ENCODE data around the gene SYTL5.

SYTL5 gene

GRCh38 chrX:38028300-38028699 is 21.9 kb downstream of the SYTL5 start:
- WGBS: 88% methylated on average over 1 of the region's 1 CpG
- Histone ChIP-seq H3K9ac (ENCODE audit: low read depth, low read length) (no peak overlapping the region), H3K9me3 (ENCODE audit: insufficient read depth, low read depth, low read length) (no peaks in the 10 kb centered on the region), H3K27ac (ENCODE audit: low read depth, low read length) (no peak overlapping the region), H3K4me3 (ENCODE audit: low read length) (no peak overlapping the region), H3K4me1 (ENCODE audit: insufficient read depth, low read length) (no peaks in the 10 kb centered on the region), H3K27me3 (ENCODE audit: insufficient read depth, low read length) (no peaks in the 10 kb centered on the region), H3K36me3 (ENCODE audit: insufficient read depth, low read length) (no peaks in the 10 kb centered on the region)

DNA sequence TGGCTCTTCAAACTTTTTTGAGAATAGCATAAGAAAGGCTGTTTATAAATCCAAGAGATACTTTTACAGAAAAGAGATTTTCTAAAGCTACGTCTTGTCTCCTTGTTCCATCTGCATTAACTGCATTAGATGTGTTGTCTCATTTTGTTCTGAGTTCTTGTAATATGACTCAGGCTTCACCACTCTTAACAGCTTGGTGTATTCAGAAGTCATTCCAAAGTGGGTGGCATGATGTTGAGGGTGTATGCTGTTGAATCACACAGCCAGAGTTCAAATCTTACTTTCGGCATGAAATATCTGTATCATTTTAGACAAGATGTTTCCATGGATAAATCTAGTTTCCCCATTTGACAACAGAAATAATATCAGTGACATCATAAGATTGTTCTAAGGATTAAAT is 30.1 kb downstream of the SYTL5 start:
- Histone ChIP-seq H3K27me3 (ENCODE audit: insufficient read depth, low read length) (no peaks in the 10 kb centered on the region), H3K4me3 (ENCODE audit: low read length) (no peak overlapping the region), H3K9ac (ENCODE audit: low read depth, low read length) (no peak overlapping the region), H3K36me3 (ENCODE audit: insufficient read depth, low read length) (no peaks in the 10 kb centered on the region), H3K9me3 (ENCODE audit: insufficient read depth, low read depth, low read length) (no peaks in the 10 kb centered on the region), H3K27ac (ENCODE audit: low read depth, low read length) (no peak overlapping the region), H3K4me1 (ENCODE audit: insufficient read depth, low read length) (no peaks in the 10 kb centered on the region)
- 100% methylated on average over 1 of the region's 2 CpGs for WGBS

DNA sequence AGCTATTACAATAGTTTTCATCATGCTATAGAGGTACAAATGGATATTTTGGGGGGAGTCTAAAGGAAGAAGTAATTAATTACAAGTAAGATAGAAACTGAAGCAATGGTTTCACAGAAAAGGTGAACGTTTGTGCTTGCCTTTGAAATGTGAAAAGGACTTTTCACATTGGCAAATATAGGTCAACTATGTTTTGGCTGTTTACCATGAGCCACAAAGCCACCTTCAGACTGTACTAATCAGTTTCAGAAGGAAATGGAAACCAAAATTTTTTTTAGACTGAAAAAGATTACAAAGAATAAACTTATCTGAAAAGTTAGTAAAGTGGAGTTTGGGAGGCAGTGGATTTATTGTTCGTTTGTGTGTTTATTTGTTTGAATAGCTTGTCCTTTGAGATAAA is 32.1 kb downstream of the SYTL5 start:
- H3K9ac ChIP-seq (ENCODE audit: low read depth, low read length): no peak overlapping the region
- no peaks in the 10 kb centered on the region for H3K4me1 ChIP-seq (ENCODE audit: insufficient read depth, low read length)
- no peaks in the 10 kb centered on the region for H3K36me3 ChIP-seq (ENCODE audit: insufficient read depth, low read length)
- H3K9me3 ChIP-seq (ENCODE audit: insufficient read depth, low read depth, low read length): no peaks in the 10 kb centered on the region
- no peak overlapping the region for H3K4me3 ChIP-seq (ENCODE audit: low read length)
- WGBS: 83% methylated on average over 2 of the region's 2 CpGs
- H3K27me3 ChIP-seq (ENCODE audit: insufficient read depth, low read length): no peaks in the 10 kb centered on the region
- no peak overlapping the region for H3K27ac ChIP-seq (ENCODE audit: low read depth, low read length)

- Histone ChIP-seq H3K4me1 (ENCODE audit: insufficient read depth, low read length) (no peaks in the 10 kb centered on the region), H3K9me3 (ENCODE audit: insufficient read depth, low read depth, low read length) (no peaks in the 10 kb centered on the region), H3K4me3 (ENCODE audit: low read length) (no peak overlapping the region), H3K9ac (ENCODE audit: low read depth, low read length) (no peak overlapping the region), H3K36me3 (ENCODE audit: insufficient read depth, low read length) (no peaks in the 10 kb centered on the region), H3K27ac (ENCODE audit: low read depth, low read length) (no peak overlapping the region), H3K27me3 (ENCODE audit: insufficient read depth, low read length) (no peaks in the 10 kb centered on the region)
- WGBS: 90% methylated on average over 1 of the region's 3 CpGs
Measured at GRCh38 chrX:38041237-38041636, 34.9 kb downstream of the SYTL5 start.

GRCh38 chrX:38044701-38045100 is 38.3 kb downstream of the SYTL5 start:
- Histone ChIP-seq H3K4me1 (ENCODE audit: insufficient read depth, low read length) (no peaks in the 10 kb centered on the region), H3K27ac (ENCODE audit: low read depth, low read length) (no peak overlapping the region), H3K36me3 (ENCODE audit: insufficient read depth, low read length) (no peaks in the 10 kb centered on the region), H3K4me3 (ENCODE audit: low read length) (no peak overlapping the region), H3K27me3 (ENCODE audit: insufficient read depth, low read length) (no peaks in the 10 kb centered on the region), H3K9me3 (ENCODE audit: insufficient read depth, low read depth, low read length) (no peaks in the 10 kb centered on the region), H3K9ac (ENCODE audit: low read depth, low read length) (no peak overlapping the region)
- 89% methylated on average over 2 of the region's 3 CpGs for WGBS

GRCh38 chrX:38045538-38046096 is 39.3 kb downstream of the SYTL5 start:
- Histone ChIP-seq H3K9ac (ENCODE audit: low read depth, low read length) (no peak overlapping the region), H3K27ac (ENCODE audit: low read depth, low read length) (no peak overlapping the region), H3K27me3 (ENCODE audit: insufficient read depth, low read length) (no peaks in the 10 kb centered on the region), H3K4me3 (ENCODE audit: low read length) (no peak overlapping the region), H3K4me1 (ENCODE audit: insufficient read depth, low read length) (no peaks in the 10 kb centered on the region), H3K36me3 (ENCODE audit: insufficient read depth, low read length) (no peaks in the 10 kb centered on the region), H3K9me3 (ENCODE audit: insufficient read depth, low read depth, low read length) (no peaks in the 10 kb centered on the region)
- WGBS: 98% methylated on average over 3 of the region's 3 CpGs

DNA sequence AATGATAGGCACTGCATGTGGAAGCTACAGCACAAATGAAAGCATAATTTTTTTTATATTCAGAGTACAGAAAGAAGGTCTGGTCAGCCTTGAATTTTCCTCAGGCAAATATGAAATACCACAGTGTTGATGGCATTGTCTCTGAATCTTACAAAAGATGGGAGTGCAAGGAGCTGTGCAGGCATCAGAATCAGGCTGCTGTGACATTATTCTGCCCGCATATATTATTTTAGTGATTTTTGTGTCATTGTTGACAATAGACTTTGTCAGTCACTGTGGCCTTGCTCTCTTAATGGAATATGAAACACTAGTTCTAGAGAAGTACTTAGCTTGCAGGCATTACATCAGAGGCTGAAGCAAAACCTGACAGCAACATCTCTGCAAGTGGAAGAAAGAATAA is 42.5 kb downstream of the SYTL5 start:
- Histone ChIP-seq H3K27ac (ENCODE audit: low read depth, low read length) (no peak overlapping the region), H3K9ac (ENCODE audit: low read depth, low read length) (no peak overlapping the region), H3K4me3 (ENCODE audit: low read length) (no peak overlapping the region), H3K4me1 (ENCODE audit: insufficient read depth, low read length) (no peaks in the 10 kb centered on the region), H3K36me3 (ENCODE audit: insufficient read depth, low read length) (no peaks in the 10 kb centered on the region), H3K27me3 (ENCODE audit: insufficient read depth, low read length) (no peaks in the 10 kb centered on the region), H3K9me3 (ENCODE audit: insufficient read depth, low read depth, low read length) (no peaks in the 10 kb centered on the region)
- WGBS: 100% methylated on average over 1 of the region's 1 CpG

DNA sequence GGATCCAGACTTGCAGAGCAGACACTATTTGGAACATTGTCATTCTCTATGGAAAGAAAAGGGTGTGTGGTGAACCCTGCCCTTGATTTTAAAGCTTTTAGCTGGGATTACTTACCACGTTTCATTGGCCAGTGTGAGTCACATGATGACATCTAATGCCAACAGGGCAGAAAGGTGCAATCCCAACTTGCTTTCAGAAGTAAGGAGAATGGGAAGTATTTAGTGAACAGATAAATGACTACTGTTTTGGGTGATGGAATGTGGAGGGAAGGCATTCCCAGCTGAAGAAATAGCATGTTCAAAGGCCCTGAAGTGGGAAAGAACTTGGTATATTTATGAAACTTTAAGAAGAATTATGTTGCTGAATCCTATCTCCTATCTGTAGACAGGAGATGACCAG is 44.5 kb downstream of the SYTL5 start:
- Histone ChIP-seq H3K36me3 (ENCODE audit: insufficient read depth, low read length) (no peaks in the 10 kb centered on the region), H3K4me3 (ENCODE audit: low read length) (no peak overlapping the region), H3K27ac (ENCODE audit: low read depth, low read length) (no peak overlapping the region), H3K4me1 (ENCODE audit: insufficient read depth, low read length) (no peaks in the 10 kb centered on the region), H3K27me3 (ENCODE audit: insufficient read depth, low read length) (no peaks in the 10 kb centered on the region), H3K9me3 (ENCODE audit: insufficient read depth, low read depth, low read length) (no peaks in the 10 kb centered on the region), H3K9ac (ENCODE audit: low read depth, low read length) (no peak overlapping the region)
- 95% methylated on average over 1 of the region's 1 CpG for WGBS

DNA sequence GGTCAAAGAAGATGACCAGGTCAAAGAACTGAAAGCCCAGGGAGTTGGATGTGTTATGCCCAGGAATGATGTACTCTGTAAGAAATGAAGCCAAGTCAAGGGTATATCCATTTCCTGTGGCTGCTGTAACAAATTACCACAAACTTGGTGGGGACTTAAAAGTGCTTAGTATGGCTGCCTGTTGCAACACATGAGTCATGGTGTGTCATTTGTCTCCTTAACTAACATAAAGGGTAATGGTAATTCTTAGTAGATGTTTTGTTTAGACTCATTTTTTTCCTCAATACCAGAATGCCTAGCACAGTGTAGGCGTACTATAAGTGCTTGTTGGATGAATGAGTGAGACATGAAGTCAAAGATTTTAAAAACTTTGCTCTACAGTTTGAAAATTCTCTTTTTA is 45.7 kb downstream of the SYTL5 start:
- 60% methylated on average over 1 of the region's 1 CpG for WGBS
- no peak overlapping the region for H3K27ac ChIP-seq (ENCODE audit: low read depth, low read length)

DNA sequence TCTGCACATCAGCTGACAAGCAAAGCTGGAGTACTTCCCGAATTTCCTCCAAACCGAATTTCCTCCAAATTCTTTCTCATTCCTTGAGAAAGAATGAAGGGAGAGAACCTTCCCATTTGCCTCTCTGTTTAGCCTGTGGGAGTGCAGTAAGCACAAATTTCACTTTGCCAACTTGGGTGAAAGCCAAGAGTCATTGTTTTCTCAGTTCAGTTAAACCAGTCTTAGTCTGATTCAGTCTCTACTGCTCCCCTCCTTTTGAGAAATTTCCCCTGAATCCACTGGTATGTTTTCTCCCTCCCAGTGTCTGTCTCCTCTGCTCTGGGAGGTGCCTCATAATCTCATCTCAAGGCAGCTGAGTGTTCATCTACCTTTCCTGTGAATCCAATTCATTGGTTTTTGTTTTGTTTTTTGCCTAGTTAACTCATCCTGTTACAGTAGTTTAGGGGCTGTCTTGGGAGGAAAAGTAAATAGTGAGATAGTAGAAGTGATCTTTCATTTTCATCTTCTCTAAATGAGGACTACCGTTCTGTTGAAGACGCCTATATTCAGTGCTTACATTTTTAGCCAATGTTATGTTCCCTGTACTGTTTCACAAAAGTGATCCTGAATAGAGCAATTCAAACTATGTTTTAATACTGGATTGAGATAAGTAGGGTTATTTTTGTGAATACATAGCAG is 49.0 kb downstream of the SYTL5 start:
- Histone ChIP-seq H3K36me3 (ENCODE audit: insufficient read depth, low read length) (no peaks in the 10 kb centered on the region), H3K27me3 (ENCODE audit: insufficient read depth, low read length) (no peaks in the 10 kb centered on the region), H3K9me3 (ENCODE audit: insufficient read depth, low read depth, low read length) (no peaks in the 10 kb centered on the region), H3K4me3 (ENCODE audit: low read length) (no peak overlapping the region), H3K27ac (ENCODE audit: low read depth, low read length) (no peak overlapping the region), H3K9ac (ENCODE audit: low read depth, low read length) (no peak overlapping the region), H3K4me1 (ENCODE audit: insufficient read depth, low read length) (no peaks in the 10 kb centered on the region; the same call in 1 of the 2 replicates)
- 93% methylated on average over 3 of the region's 4 CpGs for WGBS

More for the DNA sequence above, 45.7 kb downstream of the SYTL5 start:
- H3K9me3 ChIP-seq (ENCODE audit: insufficient read depth, low read depth, low read length): no peaks in the 10 kb centered on the region
- H3K4me1 ChIP-seq (ENCODE audit: insufficient read depth, low read length): no peaks in the 10 kb centered on the region
- H3K4me3 ChIP-seq (ENCODE audit: low read length): no peak overlapping the region
- no peak overlapping the region for H3K9ac ChIP-seq (ENCODE audit: low read depth, low read length)
- H3K27me3 ChIP-seq (ENCODE audit: insufficient read depth, low read length): no peaks in the 10 kb centered on the region
- H3K36me3 ChIP-seq (ENCODE audit: insufficient read depth, low read length): no peaks in the 10 kb centered on the region

DNA sequence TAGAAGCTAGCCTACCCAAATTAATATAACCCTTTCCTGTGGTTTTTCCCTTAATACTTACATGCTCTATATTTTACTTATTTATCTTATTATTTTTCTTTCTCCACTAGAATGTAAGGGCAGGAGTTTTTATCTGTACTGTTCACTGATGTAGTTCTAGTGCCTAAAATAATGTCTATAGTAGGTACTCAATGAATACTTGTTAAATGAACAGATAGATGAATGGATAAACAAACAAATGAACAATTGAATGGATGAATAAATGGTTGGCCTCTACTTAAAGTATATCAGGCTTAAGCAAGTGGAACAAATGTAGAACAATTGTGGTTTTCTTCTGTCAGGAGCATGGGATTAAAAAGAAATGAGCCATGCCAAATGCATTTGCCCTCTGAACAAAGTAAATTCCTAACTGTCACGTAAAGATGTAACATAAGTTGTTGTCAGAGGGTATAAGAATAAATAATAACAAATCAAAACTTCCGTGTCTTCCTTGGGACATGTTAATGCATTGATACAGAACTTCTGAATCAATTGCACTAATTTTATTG is 54.1 kb downstream of the SYTL5 start:
- Histone ChIP-seq H3K36me3 (ENCODE audit: insufficient read depth, low read length) (no peaks in the 10 kb centered on the region), H3K9ac (ENCODE audit: low read depth, low read length) (no peak overlapping the region), H3K27me3 (ENCODE audit: insufficient read depth, low read length) (no peaks in the 10 kb centered on the region), H3K9me3 (ENCODE audit: insufficient read depth, low read depth, low read length) (no peaks in the 10 kb centered on the region), H3K27ac (ENCODE audit: low read depth, low read length) (no peak overlapping the region), H3K4me1 (ENCODE audit: insufficient read depth, low read length) (peaks cover 4% of the 10 kb centered on the region; the same call in 1 of the 2 replicates), H3K4me3 (ENCODE audit: low read length) (no peak overlapping the region)
- no CpG with 5 or more reads among the region's 2 CpGs for WGBS

Data from HUES64 (cell line).